Measurements from ENCODE around the gene RHEBL1. TPM values are rescaled to one million over a fixed set of nuclear protein-coding genes. Genes with fewer than 3 reads are reported as not detected.

RHEBL1 gene
- total RNA-seq, 1 experiment from 2014 or later, result 5.1 TPM

DNA sequence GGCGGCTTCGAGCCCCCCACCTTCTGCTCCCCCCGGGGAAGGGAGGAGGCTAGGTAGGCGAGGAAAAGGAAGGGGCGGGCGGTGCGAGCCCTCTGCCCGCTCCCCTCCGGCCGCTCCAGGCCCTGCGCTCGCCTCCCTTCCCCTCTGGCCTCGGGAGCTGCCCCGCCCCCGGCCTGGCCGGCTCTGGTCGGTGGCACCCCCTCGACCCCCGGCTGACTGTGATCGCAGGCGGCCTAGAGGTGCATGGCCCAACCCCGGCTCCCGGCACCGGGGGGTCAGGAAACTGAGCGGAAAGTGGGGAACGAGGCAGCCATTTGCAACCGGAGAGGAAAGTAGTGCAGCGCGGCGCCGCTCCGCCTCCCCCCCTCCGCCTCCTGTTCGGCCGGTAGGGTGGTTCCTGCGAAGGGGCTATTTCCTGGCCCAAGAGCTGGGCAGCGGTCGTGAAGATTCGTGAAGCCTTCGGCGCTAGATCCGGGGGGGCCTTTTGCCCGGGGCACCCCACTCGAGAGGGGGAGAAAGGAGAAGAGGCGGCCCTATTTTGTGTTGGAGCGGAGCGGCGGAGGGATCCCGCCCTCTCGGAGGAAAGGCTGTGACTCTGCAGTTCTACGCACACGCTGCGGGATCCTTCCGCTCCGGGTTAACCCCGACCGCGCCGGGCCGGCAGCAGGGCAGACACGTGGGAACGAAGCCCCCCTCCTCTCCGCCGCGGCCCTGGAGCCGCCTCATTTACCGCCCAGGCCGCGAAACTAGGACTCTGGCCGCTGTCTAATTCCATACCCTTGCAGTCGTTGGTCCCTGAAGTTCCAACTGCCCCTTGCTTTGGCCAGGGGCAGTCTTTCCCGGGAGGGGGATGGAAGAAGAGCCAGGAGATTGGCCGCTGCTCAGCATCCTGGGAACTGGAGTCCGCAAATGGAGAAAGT lies 9.3 kb downstream of the RHEBL1 start, which contains the start of gene KMT2D:
KMT2D (minus strand) TSS at position 558 of the 920 bp plus-strand sequence. CDS start 5,470 bp downstream, outside the sequence.
- Histone ChIP-seq H3K36me3 (ENCODE audit: insufficient read depth, low read length) (peaks cover under 1% of the 10 kb centered on the region; the same call in 1 of the 2 replicates), H3K27ac (ENCODE audit: low read length) (peak within 1 kb of the TSS; percentile 84), H3K9me2 (replicated peaks; ENCODE audit: insufficient read depth, low read length) (no peaks in the 10 kb centered on the region), H3K27me3 (ENCODE audit: low read length) (no peaks in the 10 kb centered on the region), H3K4me2 (ENCODE audit: low read depth, low read length, poor library complexity, severe bottlenecking) (peak within 1 kb of the TSS; percentile 95), H3K9me3 (ENCODE audit: low read length) (no peaks in the 10 kb centered on the region), H3K9ac (ENCODE audit: low read length) (peak within 1 kb of the TSS; percentile 96), H3K79me2 (ENCODE audit: low read length) (peaks cover 61% of the 10 kb centered on the region), H2AFZ (ENCODE audit: low read length) (peak within 1 kb of the TSS; percentile 92), H4K20me1 (ENCODE audit: insufficient read depth, low read depth, low read length) (peaks cover 39% of the 10 kb centered on the region), H3K4me3 (ENCODE audit: low read length) (peak within 1 kb of the TSS; percentile 95), H3K4me1 (ENCODE audit: low read length) (peaks cover 64% of the 10 kb centered on the region)
- peak; percentile 98 for DNase-seq

DNA sequence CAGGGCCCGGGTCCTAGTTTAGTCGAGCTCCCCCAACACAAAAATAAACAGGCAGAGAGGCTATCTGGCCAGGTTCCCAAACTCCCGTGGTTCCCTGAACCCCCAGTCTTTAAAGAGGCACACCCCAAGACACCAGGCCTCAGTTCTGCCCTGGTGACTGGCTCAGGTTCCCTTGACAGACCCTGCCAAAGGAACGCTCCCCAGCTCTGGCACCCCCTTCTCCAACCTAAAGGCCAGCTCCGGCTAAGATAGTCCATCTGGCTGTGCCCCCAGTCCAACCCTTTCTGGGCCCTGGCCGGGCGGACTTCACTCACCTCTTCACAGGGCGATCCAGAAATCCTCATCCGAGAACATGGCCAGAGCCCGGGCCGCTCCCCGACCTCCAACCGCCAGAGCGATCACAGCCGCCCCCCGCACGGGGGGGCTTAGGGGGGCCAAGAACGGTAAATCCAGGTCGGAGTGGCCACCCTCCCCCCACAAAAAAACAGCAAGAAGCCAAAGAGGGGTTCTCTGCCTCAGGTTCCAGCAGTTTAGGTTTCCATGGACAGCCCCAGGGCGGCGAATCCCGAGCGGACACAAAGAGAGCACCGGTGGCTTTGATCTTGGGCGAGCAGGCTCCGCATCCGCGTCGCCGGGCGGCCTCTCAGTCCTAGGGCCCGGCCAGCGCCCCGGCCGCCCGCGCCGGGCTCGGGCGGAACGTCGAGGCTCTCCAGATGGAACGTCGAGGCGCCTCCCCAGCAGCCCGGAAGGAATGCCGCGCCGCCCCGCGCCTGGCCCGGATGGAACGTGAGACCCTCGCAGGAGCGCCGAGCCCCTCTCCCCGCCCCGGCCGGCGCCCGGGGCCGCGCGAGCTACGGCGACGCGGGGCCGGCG lies 10.2 kb downstream of the RHEBL1 start:
- peak overlapping the region; percentile 84 for H3K27ac ChIP-seq (ENCODE audit: low read length)
- peaks cover 49% of the 10 kb centered on the region for H4K20me1 ChIP-seq (ENCODE audit: insufficient read depth, low read depth, low read length)
- peak overlapping the region; percentile 95 for H3K4me2 ChIP-seq (ENCODE audit: low read depth, low read length, poor library complexity, severe bottlenecking)
- no peak overlapping the region for H2AFZ ChIP-seq (ENCODE audit: low read length)
- H3K9ac ChIP-seq (ENCODE audit: low read length), result peak overlapping the region; percentile 96
- peaks cover 9% of the 10 kb centered on the region for H3K36me3 ChIP-seq (ENCODE audit: insufficient read depth, low read length)
- H3K79me2 ChIP-seq (ENCODE audit: low read length), result peaks cover 71% of the 10 kb centered on the region
- H3K4me1 ChIP-seq (ENCODE audit: low read length), result peaks cover 60% of the 10 kb centered on the region
- peak overlapping the region; percentile 95 for H3K4me3 ChIP-seq (ENCODE audit: low read length)
- H3K9me3 ChIP-seq (ENCODE audit: low read length), result no peaks in the 10 kb centered on the region
- no peaks in the 10 kb centered on the region for H3K27me3 ChIP-seq (ENCODE audit: low read length)
- no peaks in the 10 kb centered on the region for H3K9me2 ChIP-seq (replicated peaks; ENCODE audit: insufficient read depth, low read length)
- peak; percentile 69 for DNase-seq

DNA sequence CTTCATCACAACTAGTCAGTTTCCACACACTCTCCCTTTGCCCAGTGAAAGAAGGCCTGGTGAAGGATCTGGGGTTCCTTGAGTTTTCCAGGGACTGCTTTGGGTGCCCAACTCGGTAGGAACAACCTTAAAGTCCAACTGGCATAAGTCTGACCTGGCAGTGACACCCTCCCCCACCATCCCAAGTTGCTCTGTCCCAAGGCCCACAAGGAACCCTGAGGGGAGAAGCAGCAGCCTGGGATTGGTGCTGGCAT lies 10.8 kb downstream of the RHEBL1 start:
- Histone ChIP-seq H2AFZ (ENCODE audit: low read length) (no peak overlapping the region), H3K27ac (ENCODE audit: low read length) (peak overlapping the region; percentile 84), H3K9ac (ENCODE audit: low read length) (peak overlapping the region; percentile 96), H3K9me3 (ENCODE audit: low read length) (no peaks in the 10 kb centered on the region), H4K20me1 (ENCODE audit: insufficient read depth, low read depth, low read length) (peaks cover 54% of the 10 kb centered on the region), H3K4me3 (ENCODE audit: low read length) (peak overlapping the region; percentile 95), H3K4me1 (ENCODE audit: low read length) (peaks cover 54% of the 10 kb centered on the region), H3K9me2 (replicated peaks; ENCODE audit: insufficient read depth, low read length) (no peaks in the 10 kb centered on the region), H3K79me2 (ENCODE audit: low read length) (peaks cover 77% of the 10 kb centered on the region), H3K4me2 (ENCODE audit: low read depth, low read length, poor library complexity, severe bottlenecking) (peak overlapping the region; percentile 95), H3K27me3 (ENCODE audit: low read length) (no peaks in the 10 kb centered on the region), H3K36me3 (ENCODE audit: insufficient read depth, low read length) (peaks cover 9% of the 10 kb centered on the region)
- DNase-seq, result no peak

DNA sequence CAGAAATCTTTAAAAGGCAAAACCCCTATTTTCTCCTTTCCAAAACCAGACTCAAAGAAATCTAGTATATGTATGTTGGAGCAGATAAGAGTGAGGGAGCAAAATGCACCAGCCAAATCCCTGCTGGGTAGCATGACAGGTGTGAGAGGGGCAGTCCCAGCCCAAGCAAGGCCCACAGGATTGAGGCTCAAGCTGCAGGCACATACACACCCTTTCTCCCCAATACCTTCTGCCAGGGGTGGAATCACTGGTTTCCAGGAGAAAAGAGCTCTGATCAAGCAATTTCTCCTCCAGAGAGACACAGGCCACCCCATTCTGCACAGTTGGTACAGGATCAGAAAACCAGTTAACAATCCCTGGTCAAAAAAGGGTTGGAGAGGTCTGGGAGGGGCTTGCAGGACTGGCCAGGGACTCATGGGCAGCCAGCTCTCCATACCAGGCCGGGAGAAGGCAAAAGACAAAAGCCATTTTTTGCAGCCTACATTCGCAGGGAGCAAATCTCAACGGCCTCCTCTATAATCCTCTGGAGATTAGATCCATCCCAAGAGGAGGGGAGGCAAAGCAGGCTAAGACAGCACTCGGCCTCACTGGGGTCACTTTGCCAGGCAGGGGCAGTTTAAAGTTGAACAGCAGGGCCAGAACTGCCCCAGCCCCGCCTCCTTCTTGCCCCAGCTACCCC lies 11.3 kb downstream of the RHEBL1 start:
- H3K27ac ChIP-seq (ENCODE audit: low read length), result peak overlapping the region; percentile 84
- H3K4me2 ChIP-seq (ENCODE audit: low read depth, low read length, poor library complexity, severe bottlenecking), result peak overlapping the region; percentile 95
- H3K4me1 ChIP-seq (ENCODE audit: low read length), result peaks cover 51% of the 10 kb centered on the region
- no peak for DNase-seq
- peaks cover 9% of the 10 kb centered on the region for H3K36me3 ChIP-seq (ENCODE audit: insufficient read depth, low read length)
- peaks cover 57% of the 10 kb centered on the region for H4K20me1 ChIP-seq (ENCODE audit: insufficient read depth, low read depth, low read length)
- H3K4me3 ChIP-seq (ENCODE audit: low read length), result peak overlapping the region; percentile 95
- H3K9me2 ChIP-seq (replicated peaks; ENCODE audit: insufficient read depth, low read length), result no peaks in the 10 kb centered on the region
- H2AFZ ChIP-seq (ENCODE audit: low read length), result no peak overlapping the region
- peak overlapping the region; percentile 96 for H3K9ac ChIP-seq (ENCODE audit: low read length)
- no peaks in the 10 kb centered on the region for H3K9me3 ChIP-seq (ENCODE audit: low read length)
- no peaks in the 10 kb centered on the region for H3K27me3 ChIP-seq (ENCODE audit: low read length)
- peaks cover 81% of the 10 kb centered on the region for H3K79me2 ChIP-seq (ENCODE audit: low read length)

GRCh38 chr12:49057888-49058287 lies 11.9 kb downstream of the RHEBL1 start:
- Histone ChIP-seq H3K4me3 (ENCODE audit: low read length) (peak overlapping the region; percentile 95), H3K9me2 (replicated peaks; ENCODE audit: insufficient read depth, low read length) (no peaks in the 10 kb centered on the region), H4K20me1 (ENCODE audit: insufficient read depth, low read depth, low read length) (peaks cover 59% of the 10 kb centered on the region), H3K4me1 (ENCODE audit: low read length) (peaks cover 46% of the 10 kb centered on the region), H2AFZ (ENCODE audit: low read length) (no peak overlapping the region), H3K36me3 (ENCODE audit: insufficient read depth, low read length) (peaks cover 15% of the 10 kb centered on the region), H3K27me3 (ENCODE audit: low read length) (no peaks in the 10 kb centered on the region), H3K79me2 (ENCODE audit: low read length) (peaks cover 87% of the 10 kb centered on the region), H3K9ac (ENCODE audit: low read length) (peak overlapping the region; percentile 96), H3K9me3 (ENCODE audit: low read length) (no peaks in the 10 kb centered on the region), H3K27ac (ENCODE audit: low read length) (no peak overlapping the region), H3K4me2 (ENCODE audit: low read depth, low read length, poor library complexity, severe bottlenecking) (peak overlapping the region; percentile 95)
- DNase-seq, result peak; percentile 49

DNA sequence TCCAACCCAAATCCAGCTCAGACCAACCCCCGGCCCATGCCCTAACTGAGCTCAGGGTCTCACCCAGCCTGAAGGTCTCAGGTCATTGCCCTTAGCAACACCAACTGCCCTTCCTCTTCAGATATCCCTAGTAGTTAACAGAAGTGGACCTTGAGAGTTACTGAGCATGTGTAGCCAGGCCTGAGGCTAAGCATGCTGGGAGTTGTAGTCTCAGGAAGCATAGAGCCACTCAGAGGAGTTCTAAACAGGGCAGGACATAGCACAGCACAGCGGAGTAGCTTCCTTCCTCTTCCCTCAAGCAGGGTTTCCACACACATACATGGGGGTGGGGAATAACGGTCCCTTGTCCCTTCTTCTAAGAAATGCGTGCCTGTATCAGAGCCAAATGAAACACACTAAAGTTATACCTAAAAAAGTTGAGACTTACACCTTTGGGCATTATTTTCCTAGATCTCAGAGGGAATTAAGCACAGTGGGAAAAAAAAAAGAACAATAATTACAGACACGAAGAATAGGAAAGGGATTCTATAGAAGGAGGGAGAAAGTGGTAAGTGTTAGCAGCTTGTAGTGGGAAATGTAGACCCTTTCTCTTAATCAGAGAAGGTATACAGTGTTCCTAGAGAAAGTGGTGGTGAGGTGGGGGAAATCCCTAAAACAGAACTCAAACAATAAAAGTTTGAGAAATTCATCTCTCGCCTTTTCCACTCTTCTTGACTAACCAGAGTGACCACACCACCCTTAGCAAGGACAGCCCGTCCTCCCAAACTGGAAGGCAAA lies 13.6 kb downstream of the RHEBL1 start:
- Histone ChIP-seq H2AFZ (ENCODE audit: low read length) (no peak overlapping the region), H4K20me1 (ENCODE audit: insufficient read depth, low read depth, low read length) (peaks cover 62% of the 10 kb centered on the region), H3K27me3 (ENCODE audit: low read length) (no peaks in the 10 kb centered on the region), H3K79me2 (ENCODE audit: low read length) (peaks cover 81% of the 10 kb centered on the region), H3K27ac (ENCODE audit: low read length) (no peak overlapping the region), H3K9me3 (ENCODE audit: low read length) (no peaks in the 10 kb centered on the region), H3K9ac (ENCODE audit: low read length) (peak overlapping the region; percentile 96), H3K9me2 (replicated peaks; ENCODE audit: insufficient read depth, low read length) (no peaks in the 10 kb centered on the region), H3K36me3 (ENCODE audit: insufficient read depth, low read length) (peaks cover 17% of the 10 kb centered on the region), H3K4me2 (ENCODE audit: low read depth, low read length, poor library complexity, severe bottlenecking) (peak overlapping the region; percentile 95), H3K4me1 (ENCODE audit: low read length) (peaks cover 33% of the 10 kb centered on the region), H3K4me3 (ENCODE audit: low read length) (peak overlapping the region; percentile 95)
- DNase-seq, result peak; percentile 85

DNA sequence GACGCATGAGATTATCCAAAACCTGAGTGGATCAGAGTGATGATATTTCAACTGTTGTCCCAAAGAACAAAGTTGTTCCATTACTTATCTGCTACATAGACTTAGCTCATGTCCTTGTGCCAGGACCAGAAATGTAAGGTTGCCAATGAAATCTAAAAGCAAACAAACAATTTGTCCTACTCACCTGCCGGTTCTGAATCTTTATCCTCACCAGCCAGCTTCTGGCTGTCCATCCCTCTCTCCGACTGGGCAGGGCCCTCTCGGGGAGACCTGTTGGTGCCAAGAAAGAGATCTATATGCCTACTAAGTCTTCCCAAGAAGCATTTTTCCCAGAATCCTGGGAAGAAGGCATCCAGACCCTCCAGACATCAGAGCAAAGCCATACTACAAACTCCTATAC lies 14.7 kb downstream of the RHEBL1 start:
- H3K4me2 ChIP-seq (ENCODE audit: low read depth, low read length, poor library complexity, severe bottlenecking), result no peak overlapping the region
- no peak overlapping the region for H3K9ac ChIP-seq (ENCODE audit: low read length)
- H3K27ac ChIP-seq (ENCODE audit: low read length), result no peak overlapping the region
- no peaks in the 10 kb centered on the region for H3K9me3 ChIP-seq (ENCODE audit: low read length)
- peaks cover 33% of the 10 kb centered on the region for H3K4me1 ChIP-seq (ENCODE audit: low read length)
- H3K79me2 ChIP-seq (ENCODE audit: low read length), result peaks cover 74% of the 10 kb centered on the region
- no peaks in the 10 kb centered on the region for H3K9me2 ChIP-seq (replicated peaks; ENCODE audit: insufficient read depth, low read length)
- H2AFZ ChIP-seq (ENCODE audit: low read length), result no peak overlapping the region
- no peak for DNase-seq
- H3K36me3 ChIP-seq (ENCODE audit: insufficient read depth, low read length), result peaks cover 21% of the 10 kb centered on the region
- H3K27me3 ChIP-seq (ENCODE audit: low read length), result no peaks in the 10 kb centered on the region
- no peak overlapping the region for H3K4me3 ChIP-seq (ENCODE audit: low read length)
- H4K20me1 ChIP-seq (ENCODE audit: insufficient read depth, low read depth, low read length), result peaks cover 62% of the 10 kb centered on the region

Data from Karpas-422 (cell line).